NCI-H510A treated with DMSO at 0.1 percent for 48 hours (cell line): Measurements from ENCODE around the gene GLRA3.
A peak's percentile ranks its signal among the peaks of the same experiment; 100 is the strongest.
"Not testable (repeated sequence)": the region's sequence is repeated elsewhere in the genome, so short reads cannot be mapped to it uniquely, and the experiment has no call there.

Experiments used
- DNase-seq: peaks from one replicate; lab custom pipeline; 2025; lab: John Stamatoyannopoulos, UW

GLRA3 gene

GRCh38 chr4:174810834-174811233, 18.2 kb downstream of the GLRA3 start:
- DNase-seq: no peak

DNA sequence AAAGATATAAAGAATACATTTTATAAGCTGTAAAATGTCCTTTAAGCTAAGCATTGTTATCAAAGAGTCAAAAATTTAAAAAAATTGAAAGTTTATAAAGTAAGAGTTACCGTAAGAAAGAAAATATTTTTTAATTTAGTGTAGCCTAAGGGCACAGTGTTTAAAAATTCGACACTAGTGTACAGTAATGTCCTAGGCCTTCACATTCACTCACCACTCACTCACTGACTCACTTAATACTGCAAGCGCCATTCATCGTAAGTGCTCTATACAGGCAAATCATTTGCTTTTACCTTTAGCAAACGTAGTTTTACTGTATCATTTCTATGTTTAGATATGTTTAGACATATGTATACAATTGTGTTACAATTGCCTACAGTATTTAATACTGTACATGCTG, 20.2 kb downstream of the GLRA3 start:
- DNase-seq: no peak

DNA sequence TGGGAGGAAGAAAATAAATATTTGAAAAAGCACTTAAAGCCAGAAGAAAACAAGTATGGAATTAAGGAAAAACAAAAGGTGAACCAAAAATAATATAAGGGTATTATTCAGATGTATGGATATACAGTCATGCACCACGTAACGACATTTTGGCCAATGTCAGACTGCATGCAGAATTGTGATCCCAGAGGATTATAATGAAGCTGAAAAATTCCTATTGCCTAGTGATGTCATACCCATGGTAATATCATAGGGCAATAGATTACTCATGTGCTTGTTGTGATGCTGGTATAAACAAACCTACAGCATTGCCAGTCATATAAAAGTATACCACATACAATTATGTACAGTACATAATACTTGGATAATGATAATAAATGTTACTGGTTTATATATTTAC, 20.9 kb downstream of the GLRA3 start:
- no peak for DNase-seq

DNA sequence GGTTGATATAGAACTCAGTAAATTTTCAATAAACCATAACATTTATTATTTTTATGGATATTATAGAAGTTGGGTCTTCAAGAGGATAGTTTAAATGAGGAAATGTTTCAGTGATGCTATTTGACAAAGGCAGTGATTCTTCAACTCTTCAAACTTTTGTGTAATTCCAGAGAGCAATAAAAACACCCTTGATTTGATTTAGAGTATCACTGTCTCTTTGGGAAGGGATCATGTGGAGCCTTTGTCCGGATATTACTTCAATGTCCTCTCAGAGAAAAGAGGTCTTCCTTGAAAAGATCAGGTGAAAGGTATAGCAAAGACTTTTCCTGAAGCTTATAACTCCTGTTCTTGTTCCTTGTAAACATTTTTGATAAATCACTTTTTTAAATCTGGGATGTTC, 23.3 kb downstream of the GLRA3 start:
- DNase-seq: no peak

DNA sequence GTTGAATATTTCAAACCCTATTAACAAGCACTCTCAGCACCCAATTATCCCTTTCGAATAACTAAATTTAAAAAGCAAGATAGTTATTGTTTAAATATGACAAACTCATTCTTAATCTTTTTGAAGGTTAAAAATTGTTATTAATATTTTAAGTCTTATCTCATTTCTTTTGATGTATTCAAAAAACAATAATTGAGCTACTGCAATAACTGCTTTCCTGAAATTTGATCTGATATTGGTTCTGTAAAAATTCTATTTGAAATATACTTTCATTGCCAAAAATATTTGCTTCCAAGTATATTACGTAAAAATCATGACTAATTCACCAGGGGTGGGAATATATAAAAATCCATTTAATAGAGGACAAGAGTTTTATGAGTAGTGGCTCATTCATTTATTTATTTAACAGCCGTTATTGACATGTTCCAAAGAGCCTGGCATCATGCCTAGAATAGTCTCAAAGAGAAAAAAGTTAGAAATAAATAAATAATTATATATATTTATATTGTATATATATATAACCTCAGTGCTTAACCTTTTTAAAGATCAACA, 34.4 kb downstream of the GLRA3 start:
- DNase-seq: peak; percentile 34

DNA sequence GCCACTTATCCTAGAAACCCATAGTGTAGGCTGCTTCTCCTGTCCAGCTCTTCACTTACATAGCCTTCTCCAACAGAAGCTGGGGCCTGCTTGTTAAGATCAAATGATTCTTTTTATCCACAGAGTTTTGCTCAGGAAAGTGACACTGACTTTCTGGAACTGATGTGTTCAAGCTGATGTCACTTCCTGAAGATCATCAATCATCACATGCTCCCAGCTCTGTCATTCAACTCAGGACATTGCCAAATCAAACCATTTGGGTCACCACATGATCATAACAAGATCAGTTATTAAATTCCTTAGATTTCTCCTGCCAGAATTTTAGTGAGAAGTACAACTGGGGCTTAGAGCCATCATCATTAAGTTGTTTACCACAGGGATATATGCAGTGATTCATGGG, 39.4 kb downstream of the GLRA3 start:
- no peak for DNase-seq

DNA sequence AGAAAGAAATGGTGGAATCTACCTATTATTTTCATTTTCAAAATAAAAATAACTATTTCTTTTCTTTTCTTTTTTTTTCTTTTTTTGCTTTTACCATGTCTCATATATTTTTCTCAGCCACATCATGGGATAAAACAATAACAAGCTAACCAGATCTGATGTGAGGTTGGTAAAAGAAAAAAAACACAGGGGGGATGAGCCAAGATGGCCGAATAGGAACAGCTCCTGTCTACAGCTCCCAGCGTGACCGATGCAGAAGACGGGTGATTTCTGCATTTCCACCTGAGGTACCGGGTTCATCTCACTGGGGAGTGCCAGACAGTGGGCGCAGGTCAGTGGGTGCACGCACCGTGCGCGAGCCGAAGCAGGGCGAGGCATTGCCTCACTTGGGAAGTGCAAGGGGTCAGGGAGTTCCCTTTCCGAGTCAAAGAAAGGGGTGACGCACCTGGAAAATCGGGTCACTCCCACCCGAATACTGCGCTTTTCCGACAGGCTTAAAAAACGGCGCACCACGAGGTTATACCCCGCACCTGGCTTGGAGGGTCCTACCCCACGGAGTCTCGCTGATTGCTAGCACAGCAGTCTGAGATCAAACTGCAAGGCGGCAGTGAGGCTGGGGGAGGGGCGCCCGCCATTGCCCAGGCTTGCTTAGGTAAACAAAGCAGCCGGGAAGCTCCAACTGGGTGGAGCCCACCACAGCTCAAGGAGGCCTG, 50.6 kb downstream of the GLRA3 start:
- DNase-seq: not testable (repeated sequence)

- DNase-seq: no peak
Observed at GRCh38 chr4:174775366-174775765, 53.7 kb downstream of the GLRA3 start.

DNA sequence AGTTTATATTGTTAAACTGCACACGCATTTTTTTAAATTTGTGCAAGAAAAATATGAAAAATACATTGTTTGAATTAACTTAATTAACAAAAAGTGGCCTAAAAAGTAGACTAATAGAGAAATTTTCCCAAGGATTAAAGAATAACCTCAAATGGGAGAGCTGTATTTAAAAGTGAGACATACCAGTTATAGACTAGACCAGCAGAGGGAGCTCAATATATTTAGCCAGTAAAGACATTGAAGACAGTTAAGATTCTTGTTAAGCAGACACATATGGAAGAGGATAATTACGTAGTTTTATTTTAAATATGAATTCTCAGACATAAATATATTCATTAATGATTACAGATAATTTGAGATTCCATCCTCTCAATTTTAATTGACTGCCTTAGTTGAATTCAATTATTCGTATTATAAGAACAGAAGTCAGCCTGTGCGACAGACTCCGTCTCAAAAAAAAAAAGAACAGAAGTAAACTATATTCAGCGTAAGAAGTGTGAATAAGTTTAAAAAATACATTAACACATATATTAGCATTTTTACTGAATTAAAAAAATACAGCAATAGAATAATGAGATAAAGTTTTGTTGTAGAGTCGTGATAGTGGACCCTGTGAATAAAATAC, 64.8 kb downstream of the GLRA3 start:
- DNase-seq: peak; percentile 73

GRCh38 chr4:174763454-174764104, 65.5 kb downstream of the GLRA3 start:
- peak; percentile 29 for DNase-seq

- no peak for DNase-seq
Observed at GRCh38 chr4:174761451-174761850, 67.6 kb downstream of the GLRA3 start.

- DNase-seq: no peak
Observed at GRCh38 chr4:174757736-174758135, 71.3 kb downstream of the GLRA3 start.

GRCh38 chr4:174753021-174753420, 76.0 kb downstream of the GLRA3 start:
- DNase-seq: no peak

DNA sequence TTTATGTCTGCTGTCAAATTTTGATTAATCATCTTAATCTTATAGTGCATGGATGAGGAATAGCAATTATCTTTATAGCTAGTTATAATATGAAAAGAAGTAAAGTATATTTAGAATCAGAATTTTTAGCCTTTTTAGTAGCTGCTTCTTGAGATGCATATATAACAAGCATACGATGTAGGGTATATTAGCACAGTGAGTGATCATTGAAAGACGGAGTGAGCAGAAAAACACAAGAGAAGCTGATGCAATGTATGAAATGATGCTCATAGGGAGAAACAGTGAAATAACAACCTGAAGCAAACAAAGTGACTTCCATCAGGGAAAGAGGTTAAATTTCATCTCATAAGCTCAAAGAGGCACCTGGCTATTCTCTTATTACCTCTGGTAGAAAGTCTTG, 77.0 kb downstream of the GLRA3 start:
- DNase-seq: no peak

DNA sequence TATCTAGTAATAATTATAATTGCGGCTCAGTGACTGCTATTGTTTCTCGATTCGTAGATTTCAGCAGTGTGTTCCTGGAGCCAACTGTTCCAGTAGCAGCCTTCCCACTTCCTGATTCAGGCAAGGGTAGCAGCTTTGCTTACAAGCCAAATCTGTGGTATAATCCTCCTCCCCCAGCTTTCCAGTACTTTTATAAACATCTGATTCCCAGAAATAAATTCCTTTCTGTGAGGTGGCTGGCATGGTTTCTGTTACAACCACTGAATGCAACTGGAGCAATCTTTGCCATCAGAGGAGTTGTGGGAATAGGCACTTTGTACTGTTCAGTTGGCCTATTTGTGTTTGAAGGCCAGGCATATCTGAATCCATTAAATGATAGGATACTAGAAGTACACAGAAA, 80.0 kb downstream of the GLRA3 start:
- no peak for DNase-seq

GRCh38 chr4:174746710-174747109, 82.3 kb downstream of the GLRA3 start:
- no peak for DNase-seq

DNA sequence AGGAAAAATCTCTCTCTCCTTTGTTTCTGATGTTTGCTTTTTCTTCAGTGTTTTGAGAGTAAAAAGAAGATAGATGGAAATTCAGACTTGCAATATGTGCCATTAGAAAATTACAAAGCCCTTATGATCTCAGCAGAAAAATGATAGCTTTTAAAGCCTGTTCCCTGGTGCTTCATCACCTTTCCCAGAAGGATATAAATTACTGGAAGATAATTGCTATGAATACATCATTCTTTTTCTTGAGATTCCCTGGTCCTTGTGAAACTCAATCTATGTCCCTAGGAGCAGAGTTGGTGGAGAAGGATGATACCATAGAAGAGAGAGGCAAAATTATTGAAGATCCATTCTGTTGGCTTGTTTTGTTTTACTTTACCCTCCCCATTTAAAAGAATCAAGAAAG, 86.5 kb downstream of the GLRA3 start:
- no peak for DNase-seq

DNA sequence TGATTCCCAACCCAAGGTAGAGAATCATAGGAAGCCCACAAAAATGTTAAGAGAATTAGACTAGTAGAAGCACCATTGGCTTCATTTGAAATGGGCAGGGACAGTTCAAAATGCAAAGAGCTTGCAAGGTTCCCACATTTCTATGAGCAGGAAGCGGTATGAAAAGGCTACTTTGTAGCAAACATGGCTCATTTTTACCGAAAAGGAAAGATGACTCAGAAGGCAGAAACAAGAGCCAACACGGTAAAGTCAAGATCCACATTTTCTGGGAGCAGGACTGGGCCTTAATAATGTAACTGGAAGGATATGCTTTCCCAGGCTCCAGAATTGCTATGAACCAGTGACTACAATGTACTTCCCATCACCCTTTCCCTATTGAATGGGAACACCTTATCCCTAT, 89.5 kb downstream of the GLRA3 start:
- no peak for DNase-seq

- DNase-seq: no peak
Observed at GRCh38 chr4:174734181-174734580, 94.9 kb downstream of the GLRA3 start.

GRCh38 chr4:174717828-174718227, 111.2 kb downstream of the GLRA3 start:
- no peak for DNase-seq

DNA sequence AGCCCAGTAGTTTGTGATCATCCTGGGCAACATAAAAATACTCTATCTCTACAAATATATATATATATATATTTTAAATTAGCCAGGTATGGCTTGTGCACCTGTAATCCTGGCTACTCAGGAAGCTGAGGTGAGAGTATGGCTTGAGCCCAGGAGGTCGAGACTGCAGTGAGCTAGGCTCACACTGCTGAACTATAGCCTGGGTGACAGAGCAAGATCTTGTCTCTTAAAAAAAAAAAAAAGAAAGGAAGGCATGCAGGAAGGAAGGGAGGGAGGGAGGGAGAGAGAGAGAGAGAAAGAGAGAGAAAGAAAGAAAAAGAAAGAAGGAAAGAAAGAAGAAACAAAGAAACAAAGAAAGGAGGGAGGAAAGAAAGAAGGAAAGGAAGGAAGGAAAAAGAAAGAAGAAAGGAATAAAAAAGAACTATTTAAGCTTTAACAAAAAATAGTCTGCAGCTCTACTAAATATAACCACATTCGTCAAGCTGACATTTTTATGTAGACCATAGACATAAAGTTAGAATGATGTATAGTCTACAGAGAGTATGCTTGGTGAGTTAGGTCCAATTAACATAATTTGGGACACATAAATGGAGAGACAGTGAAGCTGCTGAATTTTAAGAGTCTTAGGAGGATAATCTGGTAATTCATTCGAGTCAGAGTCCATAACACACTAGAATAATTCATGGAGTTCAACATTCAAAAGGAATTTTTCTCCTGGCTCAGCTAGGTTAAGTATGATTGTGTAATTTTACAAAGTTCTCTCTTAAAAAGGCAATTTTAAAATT, 111.9 kb downstream of the GLRA3 start:
- DNase-seq: no peak
